Gastrocnemius medialis (tissue), 4 donors: ENCODE measurements around the gene RRP36.

Source experiments
- POLR2A ChIP-seq, 2 donors: fragments of 450-650 bp; IDR thresholded peaks; one replicate each; pipeline ENCODE4 v1.6.1; 2017; ENCODE audit warnings: antibody characterized with exemption in 2 of 2, mild to moderate bottlenecking in 2 of 2, moderate library complexity in 2 of 2
- TF ChIP-seq, protein P1 (sequence below), 5 experiments: fragments of 450-650 bp in 3 of 5; fragments of 200-600 bp in 2 of 5; sonication (generic) in 2 of 5; IDR thresholded peaks in 4 of 5; conservative IDR thresholded peaks in 1 of 5; 1 replicate in 4 of 5; 2 replicates in 1 of 5; pipeline ENCODE4 v1.5.1; 2016 to 2019; ENCODE audit warnings: antibody characterized with exemption in 5 of 5, mild to moderate bottlenecking in 3 of 5, moderate library complexity in 3 of 5

DNA sequence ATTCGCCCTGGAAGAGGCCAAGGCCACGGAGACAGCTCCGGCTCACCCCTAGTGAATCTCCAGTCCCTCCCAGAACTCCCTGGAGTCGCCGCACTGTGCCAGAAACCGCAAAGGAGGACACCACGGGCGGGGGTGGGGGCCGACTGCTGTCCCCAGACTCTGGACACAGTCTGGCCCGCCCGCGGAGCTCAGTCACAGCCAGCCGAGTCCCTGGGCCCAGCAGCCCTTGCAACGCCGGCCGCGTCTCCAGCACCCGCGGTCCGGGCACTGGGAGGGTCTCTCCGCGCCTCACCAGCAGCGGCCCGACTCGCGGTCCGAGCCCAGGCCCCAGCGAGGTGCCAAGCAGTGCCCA, 43.0 kb upstream of the RRP36 start:
- TF ChIP-seq, protein P1, sequence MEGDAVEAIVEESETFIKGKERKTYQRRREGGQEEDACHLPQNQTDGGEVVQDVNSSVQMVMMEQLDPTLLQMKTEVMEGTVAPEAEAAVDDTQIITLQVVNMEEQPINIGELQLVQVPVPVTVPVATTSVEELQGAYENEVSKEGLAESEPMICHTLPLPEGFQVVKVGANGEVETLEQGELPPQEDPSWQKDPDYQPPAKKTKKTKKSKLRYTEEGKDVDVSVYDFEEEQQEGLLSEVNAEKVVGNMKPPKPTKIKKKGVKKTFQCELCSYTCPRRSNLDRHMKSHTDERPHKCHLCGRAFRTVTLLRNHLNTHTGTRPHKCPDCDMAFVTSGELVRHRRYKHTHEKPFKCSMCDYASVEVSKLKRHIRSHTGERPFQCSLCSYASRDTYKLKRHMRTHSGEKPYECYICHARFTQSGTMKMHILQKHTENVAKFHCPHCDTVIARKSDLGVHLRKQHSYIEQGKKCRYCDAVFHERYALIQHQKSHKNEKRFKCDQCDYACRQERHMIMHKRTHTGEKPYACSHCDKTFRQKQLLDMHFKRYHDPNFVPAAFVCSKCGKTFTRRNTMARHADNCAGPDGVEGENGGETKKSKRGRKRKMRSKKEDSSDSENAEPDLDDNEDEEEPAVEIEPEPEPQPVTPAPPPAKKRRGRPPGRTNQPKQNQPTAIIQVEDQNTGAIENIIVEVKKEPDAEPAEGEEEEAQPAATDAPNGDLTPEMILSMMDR (IDR thresholded peaks at IDR 0.05 in 4 of 5, conservative IDR thresholded peaks at IDR 0.05 in 1 of 5), result no peak
- no peak for TF ChIP-seq POLR2A (IDR thresholded peaks at IDR 0.05)
